ENCODE measurements around the gene PRSS22.

Gene PRSS22

DNA sequence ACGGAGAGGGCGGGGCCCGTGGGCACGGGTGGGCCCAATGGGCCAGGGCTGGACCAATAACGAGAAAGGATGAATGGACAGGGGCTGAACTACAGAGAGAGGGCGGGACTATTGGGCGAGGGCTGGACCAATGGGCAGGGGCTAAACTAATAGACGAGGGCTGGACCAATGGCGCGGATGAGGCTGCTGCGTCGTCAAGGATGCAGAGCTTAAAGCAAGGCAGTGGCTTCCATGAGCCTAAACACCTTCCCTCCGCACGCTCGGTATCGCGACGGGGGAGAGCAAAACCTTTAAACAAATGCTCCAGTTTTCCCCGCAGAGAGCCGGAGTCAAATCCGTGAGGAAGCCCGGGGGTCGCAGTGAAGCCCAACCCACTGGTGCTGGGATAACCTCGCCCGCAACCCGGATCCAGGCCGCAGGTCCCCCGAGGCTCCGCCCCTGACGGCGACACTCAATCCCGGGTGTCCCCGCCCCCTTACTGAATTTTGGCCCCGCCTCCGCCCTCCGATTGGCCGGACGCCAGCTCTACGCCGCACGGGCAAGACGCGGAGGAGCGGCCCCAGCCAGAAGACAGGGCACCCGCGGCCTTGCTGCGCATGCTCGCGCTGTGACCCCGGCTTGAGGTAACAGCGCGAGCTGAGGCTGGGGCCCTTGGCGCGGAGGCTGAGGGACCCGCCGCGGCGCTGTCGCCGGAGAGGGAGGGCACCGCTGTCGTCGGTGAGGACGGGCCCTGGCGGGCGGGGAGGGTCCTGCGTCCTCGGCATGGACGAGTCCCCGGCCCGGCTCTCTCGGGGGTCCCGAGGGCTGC, 24.9 kb upstream of the PRSS22 start, which contains the start of gene FLYWCH2:
Gene FLYWCH2, plus strand, starts transcription at position 566 of the 808 bp plus-strand sequence. CDS start 13,235 bp downstream, outside the sequence.
- CTCF ChIA-PET: interaction anchor here (1.0 to 22.9 kb wide), 9 partner anchors 10 to 43 kb away, joined by 3 to 396 read pairs (median 4); no protein-coding TSS in a partner anchor
- H3K4me3 ChIP-seq (ENCODE audit: low read depth, low read length): peak within 1 kb of the TSS; percentile 83
- TF ChIP-seq, protein P1, sequence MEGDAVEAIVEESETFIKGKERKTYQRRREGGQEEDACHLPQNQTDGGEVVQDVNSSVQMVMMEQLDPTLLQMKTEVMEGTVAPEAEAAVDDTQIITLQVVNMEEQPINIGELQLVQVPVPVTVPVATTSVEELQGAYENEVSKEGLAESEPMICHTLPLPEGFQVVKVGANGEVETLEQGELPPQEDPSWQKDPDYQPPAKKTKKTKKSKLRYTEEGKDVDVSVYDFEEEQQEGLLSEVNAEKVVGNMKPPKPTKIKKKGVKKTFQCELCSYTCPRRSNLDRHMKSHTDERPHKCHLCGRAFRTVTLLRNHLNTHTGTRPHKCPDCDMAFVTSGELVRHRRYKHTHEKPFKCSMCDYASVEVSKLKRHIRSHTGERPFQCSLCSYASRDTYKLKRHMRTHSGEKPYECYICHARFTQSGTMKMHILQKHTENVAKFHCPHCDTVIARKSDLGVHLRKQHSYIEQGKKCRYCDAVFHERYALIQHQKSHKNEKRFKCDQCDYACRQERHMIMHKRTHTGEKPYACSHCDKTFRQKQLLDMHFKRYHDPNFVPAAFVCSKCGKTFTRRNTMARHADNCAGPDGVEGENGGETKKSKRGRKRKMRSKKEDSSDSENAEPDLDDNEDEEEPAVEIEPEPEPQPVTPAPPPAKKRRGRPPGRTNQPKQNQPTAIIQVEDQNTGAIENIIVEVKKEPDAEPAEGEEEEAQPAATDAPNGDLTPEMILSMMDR (IDR thresholded peaks at IDR 0.05; ENCODE audit: insufficient read depth, low read length, missing control alignments): no peak
- peak; percentile 93 for DNase-seq (ENCODE audit: low read depth, low spot score)
- POLR2A ChIA-PET: interaction anchor here (0.5 to 2.3 kb wide), 9 partner anchors 15 to 305 kb away, joined by 3 to 14 read pairs (median 5); partner anchors contain the start of gene FLYWCH1

GRCh38 chr16:2881783-2882649, 24.0 kb upstream of the PRSS22 start:
- peak overlapping the region; percentile 83 for H3K4me3 ChIP-seq (ENCODE audit: low read depth, low read length)
- ChIA-PET CTCF (interaction anchor here (1.0 to 22.9 kb wide), 6 partner anchors 9 to 39 kb away, joined by 3 to 396 read pairs (median 8); no protein-coding TSS in a partner anchor), POLR2A (interaction anchor here (1.0 to 2.3 kb wide), 4 partner anchors 14 to 38 kb away, joined by 5 to 14 read pairs (median 8); partner anchors contain the start of gene FLYWCH1)
- DNase-seq (ENCODE audit: low read depth, low spot score): no peak
- TF ChIP-seq, protein P1 (IDR thresholded peaks at IDR 0.05; ENCODE audit: insufficient read depth, low read length, missing control alignments): no peak

GRCh38 chr16:2879854-2880508, 22.0 kb upstream of the PRSS22 start:
- POLR2A ChIA-PET: no interaction called here
- DNase-seq (ENCODE audit: low read depth, low spot score): no peak
- CTCF ChIA-PET: interaction anchor here (1.5 to 22.9 kb wide), 4 partner anchors 11 to 41 kb away, joined by 3 to 396 read pairs (median 20); no protein-coding TSS in a partner anchor
- no peak overlapping the region for H3K4me3 ChIP-seq (ENCODE audit: low read depth, low read length)
- TF ChIP-seq, protein P1 (IDR thresholded peaks at IDR 0.05; ENCODE audit: insufficient read depth, low read length, missing control alignments): no peak

DNA sequence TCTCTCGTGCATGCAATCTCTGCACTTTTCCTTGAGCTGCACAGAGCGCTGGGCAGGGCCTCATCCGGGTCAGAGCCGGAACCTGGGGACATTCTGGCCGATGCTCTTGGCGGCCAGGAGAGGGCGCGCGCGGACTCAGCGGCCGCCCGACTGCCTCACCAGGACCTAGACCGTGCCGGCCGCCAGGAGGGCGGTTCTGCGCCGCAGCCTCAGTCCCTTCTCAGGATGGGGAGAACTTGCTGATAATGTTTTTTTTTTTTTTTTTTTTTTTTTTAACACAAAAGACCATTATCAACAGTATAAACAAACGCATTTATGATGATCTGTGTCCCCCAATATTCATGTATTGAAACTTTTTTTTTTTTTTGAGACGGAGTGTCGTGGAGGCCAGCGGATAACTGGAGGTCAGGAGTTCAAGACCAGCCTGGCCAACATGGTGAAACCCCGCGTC, 17.0 kb upstream of the PRSS22 start:
- POLR2A ChIA-PET: interaction anchor here (0.6 kb wide), 1 partner anchor 50 kb away, joined by 3 read pairs; no protein-coding TSS in a partner anchor
- H3K4me3 ChIP-seq (ENCODE audit: low read depth, low read length): no peak overlapping the region
- TF ChIP-seq, protein P1 (IDR thresholded peaks at IDR 0.05; ENCODE audit: insufficient read depth, low read length, missing control alignments): peak; percentile 100
- DNase-seq (ENCODE audit: low read depth, low spot score): no peak
- CTCF ChIA-PET: interaction anchor here (0.6 to 22.9 kb wide), 8 partner anchors 10 to 816 kb away, joined by 3 to 396 read pairs (median 4); no protein-coding TSS in a partner anchor

DNA sequence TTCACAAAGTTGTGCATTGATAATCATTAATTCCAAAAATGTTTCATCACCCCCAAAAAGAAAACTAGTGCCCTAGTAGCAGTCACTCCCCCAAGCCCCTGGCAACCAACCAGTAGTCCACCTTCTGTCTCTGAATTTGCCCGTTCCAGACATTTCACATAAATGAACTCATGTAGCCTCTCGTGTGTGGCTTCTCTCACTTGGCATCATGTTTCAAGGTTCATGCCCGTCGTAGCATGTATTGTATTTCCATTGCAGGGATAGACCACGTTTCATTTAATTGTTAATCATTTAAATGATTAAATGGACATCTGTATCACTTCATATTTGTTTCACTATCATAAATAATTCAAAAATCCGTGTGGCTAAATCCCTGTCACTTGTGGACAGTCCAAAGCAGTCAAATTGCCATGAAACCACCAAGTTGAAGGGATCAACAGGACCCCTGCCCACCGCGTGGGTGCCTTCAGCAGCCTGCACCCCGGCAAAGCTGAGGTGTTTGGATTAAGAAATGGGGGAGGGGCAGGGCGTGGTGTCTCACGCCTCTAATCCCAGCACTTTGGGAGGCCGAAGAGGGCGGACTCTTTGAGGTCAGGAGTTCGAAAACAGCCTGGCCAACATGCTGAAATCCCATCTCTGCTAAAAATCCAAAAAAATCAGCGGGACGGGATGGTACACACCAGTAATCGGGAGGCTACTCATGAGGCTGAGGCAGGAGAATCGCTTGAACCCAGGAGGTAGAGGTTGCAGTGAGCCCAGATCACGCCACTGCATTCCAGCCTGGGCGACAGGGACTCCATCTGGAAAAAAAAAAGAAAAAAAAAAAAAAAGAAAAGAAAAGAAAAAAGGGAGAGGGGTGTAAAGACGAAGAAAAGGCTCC, 16.3 kb upstream of the PRSS22 start:
- no peak for DNase-seq (ENCODE audit: low read depth, low spot score)
- POLR2A ChIA-PET: interaction anchor here (0.6 kb wide), 1 partner anchor 51 kb away, joined by 3 read pairs; no protein-coding TSS in a partner anchor
- CTCF ChIA-PET: interaction anchor here (0.6 to 22.9 kb wide), 8 partner anchors 10 to 817 kb away, joined by 3 to 396 read pairs (median 4); no protein-coding TSS in a partner anchor
- TF ChIP-seq, protein P1 (IDR thresholded peaks at IDR 0.05; ENCODE audit: insufficient read depth, low read length, missing control alignments): no peak
- no peak overlapping the region for H3K4me3 ChIP-seq (ENCODE audit: low read depth, low read length)
